ENCODE data around the gene VPS33A.

- no peak for TF ChIP-seq POLR2AphosphoS5 (IDR thresholded peaks at IDR 0.05)
- TF ChIP-seq CTCF (IDR thresholded peaks at IDR 0.05) = no peak
- no peak for TF ChIP-seq POLR2A (IDR thresholded peaks at IDR 0.05)
These were observed 82.7 kb downstream of the VPS33A start for GRCh38 chr12:122183588-122183940.
